Measurements from ENCODE around the gene SHQ1.

- TF ChIP-seq POLR2A (IDR thresholded peaks at IDR 0.05; ENCODE audit: low read length), result no peak
- TF ChIP-seq GATA1 (IDR thresholded peaks at IDR 0.05; ENCODE audit: low read depth, low read length), result no peak
Measured at GRCh38 chr3:72811571-72811970, 36.7 kb downstream of the SHQ1 start.

Measured in erythroblast (primary cell).